Measurements from ENCODE around the gene MAU2.
A peak's percentile ranks its signal among the peaks of the same experiment; 100 is the strongest.
"Not testable (repeated sequence)": the region's sequence is repeated elsewhere in the genome, so short reads cannot be mapped to it uniquely, and the experiment has no call there.

MAU2 gene

GRCh38 chr19:19343762-19344161 lies 23.1 kb downstream of the MAU2 start:
- no peak for FAIRE-seq

GRCh38 chr19:19345232-19345631 lies 24.6 kb downstream of the MAU2 start:
- FAIRE-seq, result no peak
- DNase-seq (ENCODE audit: extremely low spot score, insufficient read length, low read depth), result no peak

More at GRCh38 chr19:19343762-19344161, 23.1 kb downstream of the MAU2 start:
- no peak for DNase-seq (ENCODE audit: extremely low spot score, insufficient read length, low read depth)

GRCh38 chr19:19345970-19346369 lies 25.3 kb downstream of the MAU2 start:
- DNase-seq (ENCODE audit: extremely low spot score, insufficient read length, low read depth), result no peak
- FAIRE-seq, result no peak

GRCh38 chr19:19347401-19348110 lies 26.9 kb downstream of the MAU2 start:
- FAIRE-seq (no peak), DNase-seq (ENCODE audit: extremely low spot score, insufficient read length, low read depth) (no peak)

GRCh38 chr19:19348266-19348665 lies 27.6 kb downstream of the MAU2 start:
- DNase-seq (ENCODE audit: extremely low spot score, insufficient read length, low read depth) (no peak), FAIRE-seq (no peak)

GRCh38 chr19:19349365-19349764 lies 28.7 kb downstream of the MAU2 start:
- no peak for FAIRE-seq

GRCh38 chr19:19350756-19351155 lies 30.1 kb downstream of the MAU2 start:
- DNase-seq (ENCODE audit: extremely low spot score, insufficient read length, low read depth); FAIRE-seq: not testable (repeated sequence)

More at GRCh38 chr19:19349365-19349764, 28.7 kb downstream of the MAU2 start:
- DNase-seq (ENCODE audit: extremely low spot score, insufficient read length, low read depth), result no peak

- no peak for FAIRE-seq
- no peak for DNase-seq (ENCODE audit: extremely low spot score, insufficient read length, low read depth)
Measured at GRCh38 chr19:19352823-19353222, 32.2 kb downstream of the MAU2 start.

GRCh38 chr19:19354007-19354406 lies 33.4 kb downstream of the MAU2 start:
- DNase-seq (ENCODE audit: extremely low spot score, insufficient read length, low read depth) (no peak), FAIRE-seq (no peak)

GRCh38 chr19:19354932-19355331 lies 34.3 kb downstream of the MAU2 start:
- FAIRE-seq (no peak), DNase-seq (ENCODE audit: extremely low spot score, insufficient read length, low read depth) (no peak)

- DNase-seq (ENCODE audit: extremely low spot score, insufficient read length, low read depth), result no peak
- no peak for FAIRE-seq
Measured at GRCh38 chr19:19355606-19356139, 35.0 kb downstream of the MAU2 start.

GRCh38 chr19:19356500-19356899 lies 35.9 kb downstream of the MAU2 start:
- no peak for DNase-seq (ENCODE audit: extremely low spot score, insufficient read length, low read depth)
- FAIRE-seq, result no peak

GRCh38 chr19:19356901-19357566 lies 36.4 kb downstream of the MAU2 start:
- no peak for FAIRE-seq
- DNase-seq (ENCODE audit: extremely low spot score, insufficient read length, low read depth), result no peak

GRCh38 chr19:19361075-19361594 lies 40.5 kb downstream of the MAU2 start:
- DNase-seq (ENCODE audit: extremely low spot score, insufficient read length, low read depth) (peak; percentile 55), FAIRE-seq (peak; percentile 84)

- FAIRE-seq (no peak), DNase-seq (ENCODE audit: extremely low spot score, insufficient read length, low read depth) (no peak)
Measured at GRCh38 chr19:19362075-19362474, 41.4 kb downstream of the MAU2 start.

GRCh38 chr19:19366434-19367396 lies 46.1 kb downstream of the MAU2 start:
- DNase-seq (ENCODE audit: extremely low spot score, insufficient read length, low read depth), result peak; percentile 67
- FAIRE-seq, result peak; percentile 91

- FAIRE-seq (no peak), DNase-seq (ENCODE audit: extremely low spot score, insufficient read length, low read depth) (no peak)
Measured at GRCh38 chr19:19368087-19368486, 47.5 kb downstream of the MAU2 start.

- DNase-seq (ENCODE audit: extremely low spot score, insufficient read length, low read depth), result no peak
- FAIRE-seq, result no peak
Measured at GRCh38 chr19:19371059-19371458, 50.4 kb downstream of the MAU2 start.

GRCh38 chr19:19372656-19373416 lies 52.2 kb downstream of the MAU2 start:
- FAIRE-seq (peak; percentile 92), DNase-seq (ENCODE audit: extremely low spot score, insufficient read length, low read depth) (peak; percentile 39)

Data from GM18507 (cell line).